ENCODE results near the gene TGFB1.
A peak's percentile ranks its signal among the peaks of the same experiment; 100 is the strongest.

Gene TGFB1

DNA sequence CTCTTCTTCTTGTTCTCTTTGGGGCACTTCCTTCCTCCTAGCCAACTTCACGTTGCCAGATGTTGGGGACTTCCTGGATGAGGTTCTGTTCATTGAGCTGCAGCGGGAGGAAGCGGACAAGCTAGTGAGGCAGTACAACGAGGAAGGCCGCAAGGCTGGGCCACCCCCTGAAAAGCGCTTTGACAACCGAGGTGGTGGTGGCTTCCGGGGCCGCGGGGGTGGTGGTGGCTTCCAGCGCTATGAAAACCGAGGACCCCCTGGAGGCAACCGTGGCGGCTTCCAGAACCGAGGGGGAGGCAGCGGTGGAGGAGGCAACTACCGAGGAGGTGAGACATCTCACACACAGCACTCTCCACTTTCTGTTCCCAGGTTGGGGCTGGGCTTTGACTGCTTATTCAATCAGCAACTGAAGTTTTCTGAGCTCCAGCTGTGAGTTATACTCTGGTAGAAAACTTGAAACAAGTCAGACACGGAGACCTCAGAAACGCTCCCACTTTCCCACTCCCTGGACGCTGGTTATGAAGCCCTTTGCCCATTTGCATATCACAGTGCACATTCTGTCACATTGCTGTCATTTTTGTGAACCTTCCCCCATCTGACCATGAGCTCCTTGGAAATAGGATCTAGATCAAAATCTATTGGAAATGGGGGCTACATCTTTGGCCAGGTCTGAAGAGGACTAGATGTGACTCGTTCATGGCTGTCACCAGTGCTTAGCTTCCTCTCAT lies 50.9 kb downstream of the TGFB1 start:
- 61% methylated on average over 7 of the region's 21 CpGs for WGBS (ENCODE audit: insufficient coverage)
- CTCF ChIA-PET, result interaction anchor here (0.8 to 4.8 kb wide), 5 partner anchors 11 to 100 kb away, joined by 3 to 28 read pairs (median 5); partner anchors contain the start of gene HNRNPUL1
- Histone ChIP-seq H3K27me3 (replicated peaks in 2 of 5; ENCODE audit: control insufficient read depth in 4 of 5, insufficient read depth in 5 of 5, low read length in 4 of 5) (no peaks in the 10 kb centered on the region), H3K4me3 (ENCODE audit: control insufficient read depth in 1 of 7, extremely low read depth in 1 of 7, insufficient read depth in 4 of 7, low read depth in 2 of 7, low read length in 6 of 7) (no peak overlapping the region), H3K9me3 (ENCODE audit: control extremely low read depth in 1 of 5, control insufficient read depth in 4 of 5, insufficient read depth in 2 of 5, low read depth in 1 of 5, low read length in 4 of 5) (no peaks in the 10 kb centered on the region), H3K4me1 (ENCODE audit: control extremely low read depth in 1 of 4, control insufficient read depth in 4 of 4, insufficient read depth in 4 of 4, low read length in 3 of 4) (peaks cover 33 to 97% (median 72%) of the 10 kb centered on the region in 4 experiments), H3K36me3 (ENCODE audit: control insufficient read depth in 4 of 4, insufficient read depth in 4 of 4, low read length in 3 of 4) (peaks cover 11 to 95% (median 54%) of the 10 kb centered on the region in 4 experiments), H3K27ac (ENCODE audit: insufficient read depth in 1 of 2, low read depth in 1 of 2, low read length in 2 of 2, poor library complexity in 1 of 2, severe bottlenecking in 2 of 2) (peak overlapping the region in 1 of 2 experiments; percentile 71)
- POLR2A ChIA-PET, result interaction anchor here (0.6 to 0.7 kb wide), 2 partner anchors 44 to 1832 kb away, joined by 3 to 4 read pairs; no protein-coding TSS in a partner anchor
- DNase-seq, result peak in 2 of 3 donors; percentile 68 to 69

DNA sequence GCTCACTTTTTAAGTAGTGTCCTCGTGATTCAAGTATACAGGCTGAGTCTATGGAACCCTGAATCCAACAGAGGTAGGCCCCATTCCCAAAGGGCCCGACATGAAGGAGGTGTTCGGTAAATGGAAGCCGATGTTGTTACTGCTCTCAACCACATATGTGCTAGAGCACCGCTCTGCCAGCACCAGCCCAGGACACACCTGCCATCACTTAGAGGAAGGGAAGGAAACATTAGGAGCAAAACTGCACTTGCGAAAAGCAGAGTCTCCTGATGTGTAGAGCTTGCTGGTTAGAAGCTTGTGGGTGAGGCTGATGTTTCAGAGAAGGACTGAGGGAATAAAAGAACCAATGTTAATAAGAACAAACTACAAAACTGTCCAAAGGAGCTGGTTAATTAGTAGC lies 53.2 kb downstream of the TGFB1 start:
- H3K4me3 ChIP-seq (ENCODE audit: control insufficient read depth in 1 of 7, extremely low read depth in 1 of 7, insufficient read depth in 4 of 7, low read depth in 2 of 7, low read length in 6 of 7), result peak overlapping the region in 1 of 7 experiments; percentile 8
- WGBS (ENCODE audit: insufficient coverage), result 33% methylated on average over 2 of the region's 6 CpGs
- H3K9me3 ChIP-seq (ENCODE audit: control extremely low read depth in 1 of 5, control insufficient read depth in 4 of 5, insufficient read depth in 2 of 5, low read depth in 1 of 5, low read length in 4 of 5), result no peaks in the 10 kb centered on the region
- DNase-seq, result peak in 2 of 3 donors; percentile 47 to 55
- H3K27me3 ChIP-seq (replicated peaks in 2 of 5; ENCODE audit: control insufficient read depth in 4 of 5, insufficient read depth in 5 of 5, low read length in 4 of 5), result no peaks in the 10 kb centered on the region
- POLR2A ChIA-PET, result interaction anchor here (1.4 kb wide), 1 partner anchor 37 kb away, joined by 5 read pairs; the partner anchor contains the start of gene HNRNPUL1
- CTCF ChIA-PET, result interaction anchor here (0.6 to 4.8 kb wide), 8 partner anchors 8 to 299 kb away, joined by 3 to 28 read pairs (median 5); no protein-coding TSS in a partner anchor
- peaks cover 14 to 96% (median 62%) of the 10 kb centered on the region in 4 experiments for H3K36me3 ChIP-seq (ENCODE audit: control insufficient read depth in 4 of 4, insufficient read depth in 4 of 4, low read length in 3 of 4)
- H3K27ac ChIP-seq (ENCODE audit: insufficient read depth in 1 of 2, low read depth in 1 of 2, low read length in 2 of 2, poor library complexity in 1 of 2, severe bottlenecking in 2 of 2), result peak overlapping the region; percentile 99
- peaks cover 28 to 95% (median 67%) of the 10 kb centered on the region in 4 experiments for H3K4me1 ChIP-seq (ENCODE audit: control extremely low read depth in 1 of 4, control insufficient read depth in 4 of 4, insufficient read depth in 4 of 4, low read length in 3 of 4)

DNA sequence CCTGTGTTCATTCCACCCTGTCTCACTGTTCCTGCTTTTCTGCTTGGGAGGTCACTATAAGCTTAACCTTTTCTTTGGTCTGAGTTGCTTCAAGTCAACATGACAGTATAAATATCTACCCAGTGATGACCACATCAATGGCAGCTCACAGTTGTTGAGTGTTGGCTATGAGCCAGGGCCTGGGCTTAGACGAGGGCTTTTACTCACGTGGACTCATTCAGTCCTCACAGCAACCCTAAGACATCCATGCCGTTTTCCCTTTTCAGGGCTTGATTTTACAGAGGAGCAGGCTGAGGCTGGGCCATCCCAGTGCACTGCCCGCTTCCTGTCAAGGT lies 54.0 kb downstream of the TGFB1 start:
- POLR2A ChIA-PET, result no interaction called here
- H3K27ac ChIP-seq (ENCODE audit: insufficient read depth in 1 of 2, low read depth in 1 of 2, low read length in 2 of 2, poor library complexity in 1 of 2, severe bottlenecking in 2 of 2), result peak overlapping the region; percentile 99
- CTCF ChIA-PET, result interaction anchor here (1.0 to 2.8 kb wide), 5 partner anchors 9 to 52 kb away, joined by 4 to 18 read pairs (median 9); no protein-coding TSS in a partner anchor

DNA sequence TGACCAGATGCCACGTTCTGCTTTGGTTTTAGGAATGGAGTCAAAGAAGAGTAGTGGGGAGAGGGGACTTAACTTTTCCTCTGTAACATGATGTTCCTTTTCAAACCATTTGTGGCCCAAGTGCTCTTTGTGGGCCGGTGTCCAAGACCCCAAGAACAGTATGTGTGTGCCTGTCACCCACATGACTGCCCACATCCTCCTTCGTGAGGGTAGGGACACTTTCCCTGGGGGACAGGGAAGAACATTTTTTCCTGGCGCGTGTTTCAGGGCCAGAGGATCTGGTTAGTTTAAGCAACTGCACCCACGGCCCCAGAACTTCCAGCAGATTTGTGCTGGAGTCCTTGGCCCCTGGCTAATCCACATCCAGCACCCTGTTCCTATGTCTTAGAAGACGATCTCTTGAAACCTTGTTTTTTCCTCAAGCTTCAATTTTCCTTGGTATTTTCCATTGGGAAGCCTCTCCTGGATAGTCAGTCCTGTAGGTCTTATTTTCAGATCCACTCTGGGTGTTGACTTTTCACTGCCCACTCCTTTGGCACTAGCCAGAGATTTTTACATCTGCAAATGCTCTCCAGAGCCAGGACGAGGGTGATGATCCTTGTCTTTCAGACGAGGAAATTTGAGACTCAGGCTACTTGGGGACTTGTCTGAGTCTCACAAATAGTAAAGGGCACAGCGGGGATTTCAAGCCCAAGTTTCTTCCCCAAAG lies 54.5 kb downstream of the TGFB1 start:
- H3K36me3 ChIP-seq (ENCODE audit: control insufficient read depth in 4 of 4, insufficient read depth in 4 of 4, low read length in 3 of 4), result peaks cover 14 to 96% (median 63%) of the 10 kb centered on the region in 4 experiments
- DNase-seq, result peak in 1 of 3 donors; percentile 36
- H3K4me3 ChIP-seq (ENCODE audit: control insufficient read depth in 1 of 7, extremely low read depth in 1 of 7, insufficient read depth in 4 of 7, low read depth in 2 of 7, low read length in 6 of 7), result peak overlapping the region in 1 of 7 experiments; percentile 31
- CTCF ChIA-PET, result interaction anchor here (0.9 to 3.0 kb wide), 7 partner anchors 9 to 54 kb away, joined by 3 to 39 read pairs (median 6); partner anchors contain the start of gene TGFB1
- 54% methylated on average over 9 of the region's 10 CpGs for whole genome bisulfite sequencing (ENCODE audit: insufficient coverage)
- peaks cover 26 to 84% (median 60%) of the 10 kb centered on the region in 4 experiments for H3K4me1 ChIP-seq (ENCODE audit: control extremely low read depth in 1 of 4, control insufficient read depth in 4 of 4, insufficient read depth in 4 of 4, low read length in 3 of 4)
- peak overlapping the region; percentile 99 for H3K27ac ChIP-seq (ENCODE audit: insufficient read depth in 1 of 2, low read depth in 1 of 2, low read length in 2 of 2, poor library complexity in 1 of 2, severe bottlenecking in 2 of 2)
- H3K27me3 ChIP-seq (replicated peaks in 2 of 5; ENCODE audit: control insufficient read depth in 4 of 5, insufficient read depth in 5 of 5, low read length in 4 of 5), result no peaks in the 10 kb centered on the region
- POLR2A ChIA-PET, result interaction anchor here (0.6 to 3.2 kb wide), 7 partner anchors 9 to 527 kb away, joined by 3 to 15 read pairs (median 4); no protein-coding TSS in a partner anchor
- H3K9me3 ChIP-seq (ENCODE audit: control extremely low read depth in 1 of 5, control insufficient read depth in 4 of 5, insufficient read depth in 2 of 5, low read depth in 1 of 5, low read length in 4 of 5), result no peaks in the 10 kb centered on the region

More for the DNA sequence above, 54.0 kb downstream of the TGFB1 start:
- Histone ChIP-seq H3K4me1 (ENCODE audit: control extremely low read depth in 1 of 4, control insufficient read depth in 4 of 4, insufficient read depth in 4 of 4, low read length in 3 of 4) (peaks cover 26 to 89% (median 62%) of the 10 kb centered on the region in 4 experiments), H3K36me3 (ENCODE audit: control insufficient read depth in 4 of 4, insufficient read depth in 4 of 4, low read length in 3 of 4) (peaks cover 17 to 96% (median 64%) of the 10 kb centered on the region in 4 experiments), H3K9me3 (ENCODE audit: control extremely low read depth in 1 of 5, control insufficient read depth in 4 of 5, insufficient read depth in 2 of 5, low read depth in 1 of 5, low read length in 4 of 5) (no peaks in the 10 kb centered on the region), H3K27me3 (replicated peaks in 2 of 5; ENCODE audit: control insufficient read depth in 4 of 5, insufficient read depth in 5 of 5, low read length in 4 of 5) (no peaks in the 10 kb centered on the region), H3K4me3 (ENCODE audit: control insufficient read depth in 1 of 7, extremely low read depth in 1 of 7, insufficient read depth in 4 of 7, low read depth in 2 of 7, low read length in 6 of 7) (peak overlapping the region in 1 of 7 experiments; percentile 6)
- 52% methylated on average over 4 of the region's 4 CpGs for WGBS (ENCODE audit: insufficient coverage)
- DNase-seq, result peak in 2 of 3 donors; percentile 56 to 57

DNA sequence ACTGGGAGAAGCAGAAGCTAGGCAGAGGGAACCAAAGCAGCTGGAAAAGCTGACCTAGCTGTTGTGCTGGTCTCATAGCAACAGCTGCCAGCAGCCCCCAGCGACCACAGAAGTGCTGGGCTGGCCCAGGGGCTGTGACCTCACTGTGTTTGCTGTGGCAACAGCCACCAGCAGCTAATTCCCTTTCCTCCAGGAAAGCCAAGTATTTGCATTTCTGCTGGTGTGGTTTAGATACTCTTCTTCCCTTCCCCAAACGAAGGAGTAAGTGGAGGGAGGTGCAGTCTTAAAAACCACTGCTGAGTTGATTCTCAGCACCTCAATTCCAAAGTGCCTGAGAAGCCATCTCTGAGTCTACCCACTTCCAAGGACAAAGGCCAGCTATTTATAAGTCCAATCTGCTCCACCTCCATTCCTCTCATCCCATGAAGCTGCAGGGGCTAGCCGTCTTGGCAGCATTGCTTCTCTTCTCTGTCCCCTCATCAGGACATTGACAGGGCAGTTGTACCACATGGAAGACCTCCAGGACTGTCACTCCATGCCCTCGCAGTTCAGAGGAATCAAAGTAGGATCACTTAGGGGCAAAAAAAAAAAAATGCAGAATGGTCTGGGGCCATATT lies 55.3 kb downstream of the TGFB1 start:
- CTCF ChIA-PET, result interaction anchor here (0.7 to 3.0 kb wide), 12 partner anchors 9 to 66 kb away, joined by 3 to 39 read pairs (median 4); partner anchors contain the start of genes B9D2 and TGFB1
- WGBS (ENCODE audit: insufficient coverage), result 0% methylated on average over 1 of the region's 4 CpGs
- Histone ChIP-seq H3K27ac (ENCODE audit: insufficient read depth in 1 of 2, low read depth in 1 of 2, low read length in 2 of 2, poor library complexity in 1 of 2, severe bottlenecking in 2 of 2) (peak overlapping the region; percentile 99), H3K36me3 (ENCODE audit: control insufficient read depth in 4 of 4, insufficient read depth in 4 of 4, low read length in 3 of 4) (peaks cover 11 to 96% (median 61%) of the 10 kb centered on the region in 4 experiments), H3K4me3 (ENCODE audit: control insufficient read depth in 1 of 7, extremely low read depth in 1 of 7, insufficient read depth in 4 of 7, low read depth in 2 of 7, low read length in 6 of 7) (peak overlapping the region in 2 of 7 experiments; percentile 27 to 40), H3K9me3 (ENCODE audit: control extremely low read depth in 1 of 5, control insufficient read depth in 4 of 5, insufficient read depth in 2 of 5, low read depth in 1 of 5, low read length in 4 of 5) (no peaks in the 10 kb centered on the region), H3K4me1 (ENCODE audit: control extremely low read depth in 1 of 4, control insufficient read depth in 4 of 4, insufficient read depth in 4 of 4, low read length in 3 of 4) (peaks cover 26 to 76% (median 58%) of the 10 kb centered on the region in 4 experiments), H3K27me3 (replicated peaks in 2 of 5; ENCODE audit: control insufficient read depth in 4 of 5, insufficient read depth in 5 of 5, low read length in 4 of 5) (no peaks in the 10 kb centered on the region)
- peak; percentile 94 to 95 (median 94) for DNase-seq
- POLR2A ChIA-PET, result interaction anchor here (0.6 to 3.2 kb wide), 10 partner anchors 9 to 528 kb away, joined by 3 to 15 read pairs (median 4); partner anchors contain the start of gene HNRNPUL1

DNA sequence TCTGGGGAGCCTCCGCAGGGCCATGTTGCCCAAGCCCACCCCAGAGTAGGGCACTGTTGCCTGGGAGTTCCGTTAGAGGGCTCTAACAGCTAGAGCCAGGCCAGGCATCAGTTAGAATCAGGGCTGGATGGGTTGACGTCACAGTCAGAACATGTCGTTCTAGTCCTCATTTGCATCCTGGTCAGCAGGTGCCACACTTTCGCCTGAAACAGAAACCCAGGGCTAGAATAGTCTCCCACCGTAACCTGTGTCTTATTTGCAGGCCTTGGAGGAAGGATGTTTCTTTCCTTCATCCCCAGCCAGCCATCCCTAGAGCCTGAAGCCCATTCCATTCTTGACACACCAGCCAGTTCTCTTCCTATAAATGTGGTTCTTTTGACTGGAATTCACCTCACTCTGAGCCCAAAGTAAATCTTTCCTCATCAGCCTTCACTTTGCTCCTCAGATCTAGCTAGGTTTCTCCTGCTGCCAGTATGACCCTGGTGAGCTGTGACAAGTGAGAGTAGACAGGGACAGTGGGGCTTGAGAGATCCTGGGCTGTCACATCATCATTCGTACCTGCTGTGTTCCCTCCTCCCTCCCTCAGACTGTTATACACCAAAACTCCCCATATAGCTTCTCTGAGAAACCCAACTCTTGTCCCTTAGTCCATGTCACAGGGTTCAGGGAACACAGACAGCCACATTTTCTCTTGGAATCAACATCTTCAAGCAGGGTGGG lies 55.9 kb downstream of the TGFB1 start:
- CTCF ChIA-PET, result interaction anchor here (0.7 to 3.0 kb wide), 13 partner anchors 9 to 66 kb away, joined by 3 to 39 read pairs (median 4); partner anchors contain the start of genes B9D2 and TGFB1
- Histone ChIP-seq H3K27me3 (replicated peaks in 2 of 5; ENCODE audit: control insufficient read depth in 4 of 5, insufficient read depth in 5 of 5, low read length in 4 of 5) (no peaks in the 10 kb centered on the region), H3K9me3 (ENCODE audit: control extremely low read depth in 1 of 5, control insufficient read depth in 4 of 5, insufficient read depth in 2 of 5, low read depth in 1 of 5, low read length in 4 of 5) (no peaks in the 10 kb centered on the region), H3K36me3 (ENCODE audit: control insufficient read depth in 4 of 4, insufficient read depth in 4 of 4, low read length in 3 of 4) (peaks cover 7 to 97% (median 62%) of the 10 kb centered on the region in 4 experiments), H3K4me3 (ENCODE audit: control insufficient read depth in 1 of 7, extremely low read depth in 1 of 7, insufficient read depth in 4 of 7, low read depth in 2 of 7, low read length in 6 of 7) (peak overlapping the region in 1 of 7 experiments; percentile 2), H3K4me1 (ENCODE audit: control extremely low read depth in 1 of 4, control insufficient read depth in 4 of 4, insufficient read depth in 4 of 4, low read length in 3 of 4) (peaks cover 26 to 71% (median 55%) of the 10 kb centered on the region in 4 experiments), H3K27ac (ENCODE audit: insufficient read depth in 1 of 2, low read depth in 1 of 2, low read length in 2 of 2, poor library complexity in 1 of 2, severe bottlenecking in 2 of 2) (peak overlapping the region; percentile 99)
- no peak for DNase-seq
- POLR2A ChIA-PET, result interaction anchor here (0.9 to 3.2 kb wide), 8 partner anchors 10 to 55 kb away, joined by 3 to 15 read pairs (median 4); partner anchors contain the start of gene HNRNPUL1
- WGBS (ENCODE audit: insufficient coverage), result 87% methylated on average over 7 of the region's 7 CpGs
